Hepatocyte (in vitro differentiated cells): Measurements from ENCODE around the gene SLC9A3.

Experiments
- CTCF ChIP-seq: fragments of 200-600 bp; sonication (generic); IDR thresholded peaks from 2 replicates; pipeline ENCODE4 v1.5.1; 2016; ENCODE audit warnings: antibody characterized with exemption, mild to moderate bottlenecking; ENCODE audit not compliant: poor library complexity
- EZH2 ChIP-seq: fragments of 200-600 bp; sonication (generic); IDR thresholded peaks from 2 replicates; pipeline ENCODE4 v1.6.1; 2016; ENCODE audit warnings: antibody characterized with exemption, mild to moderate bottlenecking, borderline replicate concordance

- TF ChIP-seq CTCF: no peak
- TF ChIP-seq EZH2: no peak
These were observed 48.0 kb downstream of the SLC9A3 start for GRCh38 chr5:476102-476813.
